GM19043 (cell line): ENCODE measurements around the gene TTC9B.

ENCODE experiments used
- ATAC-seq: cut with Tn5 transposase; IDR thresholded peaks from one replicate; pipeline ENCODE4 v1.9.1; 2021; ENCODE audit warnings: low read depth; ENCODE audit not compliant: unreplicated experiment

TTC9B gene

GRCh38 chr19:40217934-40218890 is at the start of gene TTC9B:
Gene TTC9B, minus strand, starts transcription at chr19:40218384. Its CDS starts 3 bp downstream, at chr19:40218381.
- no peak for ATAC-seq

DNA sequence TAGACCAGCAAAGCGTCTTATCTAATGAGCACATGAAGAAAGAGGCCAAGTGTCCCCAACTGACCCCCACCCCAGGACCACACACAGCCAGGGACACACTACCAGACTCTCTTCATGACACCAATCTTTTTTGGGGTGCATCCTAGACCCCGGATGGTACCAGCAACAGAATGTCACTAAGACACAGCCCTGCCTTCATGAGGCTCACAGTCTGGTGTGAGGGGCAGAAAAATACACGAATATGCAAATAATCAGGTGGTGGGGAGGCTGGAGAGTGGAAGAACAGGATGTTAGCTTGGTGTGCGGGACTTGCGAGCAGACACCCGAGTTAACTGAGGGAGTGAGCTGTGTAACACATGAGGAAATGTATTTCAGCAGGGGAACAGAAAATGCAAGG is 49.4 kb upstream of the TTC9B start:
- no peak for ATAC-seq

- no peak for ATAC-seq
These were observed 48.9 kb upstream of the TTC9B start for GRCh38 chr19:40266912-40267600.

DNA sequence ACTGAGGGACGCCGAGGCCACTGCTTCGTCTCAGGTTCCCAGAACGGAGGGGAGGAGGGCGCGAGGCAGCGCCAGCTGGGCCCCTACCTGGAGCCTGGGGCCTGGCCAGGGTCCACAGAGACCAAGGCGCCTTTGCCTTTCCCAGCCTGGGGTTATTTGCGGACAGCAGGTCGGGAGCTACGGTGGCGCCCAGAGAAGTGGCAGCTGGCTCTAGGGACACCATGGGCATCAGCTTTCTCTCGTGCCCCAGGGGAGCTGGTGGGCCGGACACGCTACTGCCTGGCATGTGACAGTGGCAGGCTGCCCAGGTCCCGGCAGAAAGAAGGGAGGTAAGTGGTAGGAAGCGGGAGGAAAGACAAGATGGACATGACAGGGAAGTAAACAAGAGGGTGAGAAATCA is 47.9 kb upstream of the TTC9B start:
- no peak for ATAC-seq

DNA sequence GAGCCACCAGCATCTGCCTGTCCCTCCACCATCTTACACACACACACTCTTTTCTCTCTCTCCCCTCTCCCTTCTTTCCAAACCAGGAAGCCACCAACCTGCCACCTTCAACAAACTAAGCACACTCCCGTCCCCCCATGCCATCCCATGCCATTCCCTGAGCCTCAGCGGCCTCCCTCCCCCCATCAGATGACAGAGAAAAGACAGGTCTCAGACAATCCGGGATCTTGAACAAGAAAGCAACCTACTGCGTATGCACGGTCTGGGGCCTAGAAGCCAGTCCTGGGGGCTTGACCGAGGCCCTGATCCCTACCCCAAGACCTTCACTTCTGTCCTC is 47.5 kb upstream of the TTC9B start:
- ATAC-seq: no peak

GRCh38 chr19:40265055-40265762 is 47.0 kb upstream of the TTC9B start:
- no peak for ATAC-seq

- no peak for ATAC-seq
These were observed 46.3 kb upstream of the TTC9B start for GRCh38 chr19:40264314-40265054.

DNA sequence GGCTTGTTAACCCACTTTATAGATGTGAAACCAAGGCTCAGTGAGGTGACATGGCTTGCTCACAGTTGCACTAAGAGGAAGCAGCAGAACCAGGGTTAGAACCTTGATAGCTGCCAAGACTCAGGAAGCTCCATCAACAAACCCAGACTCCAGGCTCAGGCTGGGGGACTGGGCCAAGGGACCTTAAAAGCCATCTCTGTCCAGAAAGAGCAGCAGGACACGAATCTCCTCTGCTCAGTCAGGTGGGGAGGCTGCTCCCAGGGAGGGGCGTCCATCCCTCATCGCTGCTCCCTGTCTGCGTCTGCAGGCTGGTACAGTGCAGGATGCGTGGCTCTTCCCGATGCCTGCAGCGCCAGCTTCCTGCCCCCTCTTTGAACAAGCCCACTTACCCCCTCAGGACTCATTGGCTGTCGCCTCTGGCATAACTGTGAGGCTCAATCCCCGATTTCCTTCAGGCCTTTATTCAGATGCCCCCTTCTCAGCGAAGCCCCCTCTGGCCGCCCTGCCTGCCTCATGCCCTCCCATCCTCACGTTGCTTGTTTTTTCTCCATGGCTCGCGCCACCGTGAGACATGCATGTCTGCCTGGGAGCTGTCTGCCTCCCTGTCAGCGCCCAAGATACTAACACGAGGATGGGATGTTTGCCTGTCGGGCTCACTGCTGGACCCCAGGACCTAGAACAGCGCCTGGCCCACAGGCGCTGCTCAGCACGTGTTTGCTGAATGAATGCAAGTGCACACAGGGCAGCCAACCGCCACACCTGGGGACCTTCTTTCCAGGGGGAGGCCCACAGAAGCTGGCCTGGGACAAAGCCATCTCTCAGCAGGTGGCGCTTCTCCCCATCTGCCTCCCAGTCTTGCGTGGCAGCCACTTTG is 45.5 kb upstream of the TTC9B start:
- ATAC-seq: no peak

GRCh38 chr19:40262422-40262821 is 44.2 kb upstream of the TTC9B start:
- no peak for ATAC-seq

- no peak for ATAC-seq
These were observed 43.4 kb upstream of the TTC9B start for GRCh38 chr19:40261631-40262030.

GRCh38 chr19:40257096-40257517 is 38.9 kb upstream of the TTC9B start:
- no peak for ATAC-seq

DNA sequence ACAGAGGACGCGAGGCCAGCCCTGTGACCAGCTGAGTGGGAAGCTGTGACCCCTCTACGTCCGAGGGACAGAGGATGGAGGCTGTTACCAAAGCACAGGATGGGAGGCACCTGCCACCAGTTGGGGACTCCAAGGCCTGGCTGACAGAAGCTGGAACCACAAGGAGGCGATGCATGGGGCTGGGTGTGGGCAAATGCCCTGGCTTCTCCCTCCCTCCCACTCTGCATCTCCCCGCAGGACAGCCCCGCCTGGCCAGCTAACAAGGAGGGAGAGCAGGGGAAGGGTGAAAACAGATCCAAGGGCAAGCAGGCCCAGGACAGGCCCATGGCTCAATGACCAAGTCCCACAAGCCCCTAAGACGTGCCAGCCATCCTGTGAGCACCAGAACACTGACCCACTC is 38.3 kb upstream of the TTC9B start:
- ATAC-seq: no peak

DNA sequence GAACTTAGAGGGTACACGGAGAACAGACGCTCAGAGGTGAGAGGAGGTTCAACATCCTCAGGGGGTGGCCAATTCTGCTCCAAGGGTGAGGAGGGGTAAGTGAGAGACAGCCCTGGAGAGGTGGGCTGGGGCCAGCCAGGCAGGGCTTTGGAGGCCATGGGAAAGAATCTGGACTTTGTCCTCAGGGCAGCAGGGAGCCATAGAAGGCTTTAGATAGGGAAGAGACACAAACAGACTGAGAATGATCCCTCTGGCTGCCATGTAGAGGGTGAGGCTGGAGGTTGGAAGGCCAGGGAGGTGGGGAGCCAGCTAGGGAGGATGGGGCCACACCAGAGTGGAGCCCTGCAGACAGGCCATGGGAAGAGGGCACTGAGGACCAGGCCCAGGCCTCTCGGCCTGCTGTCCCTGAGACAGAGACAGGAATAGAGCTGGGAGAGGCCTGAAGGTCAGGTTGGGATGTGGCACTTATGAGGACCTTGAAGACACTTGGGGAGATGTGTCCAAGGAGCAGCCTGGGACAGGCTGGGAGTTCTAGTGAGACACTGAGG is 37.5 kb upstream of the TTC9B start:
- ATAC-seq: no peak

DNA sequence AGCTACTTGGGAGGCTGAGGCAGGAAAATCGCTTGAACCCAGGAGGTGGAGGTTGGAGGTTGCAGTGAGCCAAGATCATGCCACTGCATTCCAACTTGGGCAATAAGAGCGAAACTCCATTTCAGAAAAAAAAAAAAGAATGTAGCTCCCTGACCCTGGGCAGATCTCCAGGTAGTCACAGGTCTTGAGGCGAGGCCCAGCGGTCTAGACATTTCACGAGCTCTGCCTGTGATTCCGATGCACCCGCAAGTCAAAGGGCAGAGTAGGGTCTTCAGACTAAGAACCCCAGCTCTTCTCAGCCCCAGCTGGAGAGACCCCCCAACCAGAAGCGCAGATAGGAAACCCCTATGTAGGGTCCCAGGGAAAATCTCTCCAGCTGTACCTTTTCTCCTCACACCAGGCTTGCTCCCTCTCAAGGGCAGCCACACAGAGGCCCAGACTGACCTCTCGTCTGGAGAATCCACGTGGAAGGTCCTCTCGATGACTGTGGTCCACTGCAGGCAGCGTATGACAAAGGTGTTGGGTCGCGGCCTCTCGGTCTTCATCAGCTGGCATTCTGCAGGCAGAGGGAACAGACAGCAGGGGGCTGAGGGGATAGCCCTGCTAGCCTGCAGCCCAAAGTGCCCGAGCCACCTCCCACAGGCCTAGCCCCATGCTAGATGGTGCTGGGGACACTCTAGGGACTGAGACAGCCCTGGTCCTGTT is 36.7 kb upstream of the TTC9B start:
- ATAC-seq: no peak

GRCh38 chr19:40253611-40254092 is 35.5 kb upstream of the TTC9B start:
- ATAC-seq: no peak

GRCh38 chr19:40252395-40252794 is 34.2 kb upstream of the TTC9B start:
- no peak for ATAC-seq

GRCh38 chr19:40251991-40252390 is 33.8 kb upstream of the TTC9B start:
- ATAC-seq: no peak

- ATAC-seq: no peak
These were observed 33.1 kb upstream of the TTC9B start for GRCh38 chr19:40251244-40251643.

DNA sequence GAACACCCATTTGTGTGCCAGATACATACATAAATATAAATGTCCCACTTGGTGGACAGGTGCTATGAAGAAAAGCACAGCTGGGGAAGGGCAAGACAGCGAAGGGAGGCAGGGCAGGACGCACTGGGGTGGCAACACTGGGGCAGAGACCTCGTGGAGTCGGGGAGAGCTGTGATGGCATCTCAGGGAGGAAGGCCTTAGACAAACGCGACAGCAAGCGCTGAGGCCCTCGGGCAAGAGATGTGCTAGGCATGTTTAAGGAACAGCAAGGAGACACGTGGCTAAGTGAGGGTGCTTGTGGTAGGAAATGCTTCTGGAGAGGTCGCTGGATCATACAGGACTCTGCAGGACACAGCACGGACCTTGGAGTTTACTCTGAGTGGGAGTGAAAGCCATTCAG is 31.6 kb upstream of the TTC9B start:
- no peak for ATAC-seq
